IMR-90 (cell line): ENCODE measurements around the gene PLD4. TPM values are rescaled to one million over a fixed set of nuclear protein-coding genes. Genes with fewer than 3 reads are reported as not detected.

Experiments used
- ATAC-seq: fragments of 200-7000 bp; cut with Tn5 transposase; 2 replicates; pipeline ENCODE4 v1.9.1; 2020; ENCODE audit warnings: low read depth, mild to moderate bottlenecking, moderate library complexity
- BruUV-seq: library from RNA; stranded (reverse); fragments of 400-500 nt; replicated peaks from 2 replicates; lab custom pipeline; 2021; lab: Mats Ljungman, UMichigan
- CTCF ChIA-PET: fragments of 300-600 bp; formaldehyde crosslinking; extraction: SDS; loops from one replicate; lab custom pipeline; 2021; ENCODE audit warnings: antibody characterized with exemption; lab: Yijun Ruan, JAX
- POLR2A ChIA-PET: fragments of 300-600 bp; sonication (Branson Sonifier 250); formaldehyde crosslinking; loops from one replicate; lab custom pipeline; 2022; ENCODE audit warnings: antibody characterized with exemption; ENCODE audit not compliant: unreplicated experiment; lab: Charles Lee
- DNase-seq: peaks from one replicate; pipeline ENCODE4 v3.0.0; 2013
- H2AFZ ChIP-seq: replicated peaks from 2 replicates; pipeline ENCODE3; 2013; ENCODE audit warnings: low read length, mild to moderate bottlenecking; ENCODE audit not compliant: poor library complexity
- H2AK5ac ChIP-seq: 2 replicates; pipeline ENCODE4 v1.6.1; 2013; ENCODE audit warnings: low read depth, low read length, inconsistent platforms
- H2AK9ac ChIP-seq: replicated peaks from 2 replicates; pipeline ENCODE3; 2013; ENCODE audit warnings: mild to moderate bottlenecking, low read depth, low read length, moderate library complexity; ENCODE audit not compliant: poor library complexity
- H2BK120ac ChIP-seq: 2 replicates; pipeline ENCODE4 v1.6.1; 2013; ENCODE audit warnings: low read depth, low read length, inconsistent platforms
- H2BK15ac ChIP-seq: 3 replicates; pipeline ENCODE4 v1.6.1; 2013; ENCODE audit warnings: low read depth, low read length, inconsistent platforms
- H2BK20ac ChIP-seq: 2 replicates; pipeline ENCODE4 v1.6.1; 2013; ENCODE audit warnings: low read depth, mild to moderate bottlenecking, inconsistent platforms, low read length, moderate library complexity
- H2BK5ac ChIP-seq: 2 replicates; pipeline ENCODE4 v1.6.1; 2013; ENCODE audit warnings: mild to moderate bottlenecking, low read depth, low read length, inconsistent platforms; ENCODE audit not compliant: poor library complexity, severe bottlenecking
- H3K14ac ChIP-seq: replicated peaks from 2 replicates; pipeline ENCODE4 v1.6.1; 2013; ENCODE audit warnings: low read depth, low read length, inconsistent platforms
- H3K18ac ChIP-seq: 2 replicates; pipeline ENCODE4 v1.6.1; 2013; ENCODE audit warnings: low read depth, low read length, control low read depth
- H3K23ac ChIP-seq: 2 replicates; pipeline ENCODE4 v1.6.1; 2013; ENCODE audit warnings: low read depth, low read length, inconsistent platforms
- H3K27ac ChIP-seq: 2 replicates; pipeline ENCODE4 v1.5.1; 2013; ENCODE audit warnings: mild to moderate bottlenecking, control low read depth, low read length; ENCODE audit not compliant: insufficient read depth
- H3K27me3 ChIP-seq: 2 replicates; pipeline ENCODE4 v1.6.1; 2013; ENCODE audit warnings: low read length; ENCODE audit not compliant: control insufficient read depth, insufficient read depth
- H3K36me3 ChIP-seq: 2 replicates; pipeline ENCODE4 v1.6.1; 2013; ENCODE audit warnings: low read length, mixed read lengths; ENCODE audit not compliant: control insufficient read depth, insufficient read depth
- H3K4ac ChIP-seq: 2 replicates; pipeline ENCODE4 v1.6.1; 2013; ENCODE audit warnings: low read depth, low read length, inconsistent platforms
- H3K4me1 ChIP-seq: 2 replicates; pipeline ENCODE4 v1.6.1; 2013; ENCODE audit warnings: low read length, mixed read lengths; ENCODE audit not compliant: control insufficient read depth, insufficient read depth
- H3K4me2 ChIP-seq: 2 replicates; pipeline ENCODE4 v1.6.1; 2013; ENCODE audit warnings: low read depth, mild to moderate bottlenecking, control low read depth, low read length, moderate library complexity
- H3K4me3 ChIP-seq: 2 replicates; pipeline ENCODE4 v1.5.1; 2013; ENCODE audit warnings: low read depth, mild to moderate bottlenecking, control low read depth, low read length, moderate library complexity; ENCODE audit not compliant: insufficient read depth
- H3K56ac ChIP-seq: 2 replicates; pipeline ENCODE4 v1.6.1; 2013; ENCODE audit warnings: low read length, inconsistent platforms; ENCODE audit not compliant: insufficient read depth; ENCODE audit errors: extremely low read depth
- H3K79me1 ChIP-seq, 2 experiments: 2 replicates each; pipeline ENCODE4 v1.6.1; 2013; ENCODE audit warnings: low read length in 2 of 2, inconsistent platforms in 1 of 2, low read depth in 1 of 2
- H3K9ac ChIP-seq: 2 replicates; pipeline ENCODE4 v1.6.1; 2013; ENCODE audit warnings: low read depth, low read length, control low read depth
- H3K9me1 ChIP-seq: 2 replicates; pipeline ENCODE4 v1.6.1; 2013; ENCODE audit warnings: low read length, inconsistent platforms; ENCODE audit not compliant: insufficient read depth
- H3K9me3 ChIP-seq: 2 replicates; pipeline ENCODE4 v1.6.1; 2013; ENCODE audit warnings: low read length; ENCODE audit not compliant: control insufficient read depth, insufficient read depth
- H4K20me1 ChIP-seq: 2 replicates; pipeline ENCODE4 v1.6.1; 2013; ENCODE audit warnings: low read length, inconsistent platforms; ENCODE audit not compliant: insufficient read depth
- H4K5ac ChIP-seq: 2 replicates; pipeline ENCODE4 v1.6.1; 2013; ENCODE audit warnings: mild to moderate bottlenecking, low read depth, low read length, control low read depth
- H4K8ac ChIP-seq, 2 experiments: 2 replicates each; pipeline ENCODE4 v1.6.1; 2013; ENCODE audit warnings: low read depth in 2 of 2, low read length in 2 of 2, control low read depth in 1 of 2, inconsistent platforms in 1 of 2
- H4K91ac ChIP-seq: 2 replicates; pipeline ENCODE4 v1.6.1; 2013; ENCODE audit warnings: low read depth, low read length, inconsistent platforms; ENCODE audit not compliant: insufficient read depth
- CEBPB ChIP-seq: IDR thresholded peaks from 2 replicates; pipeline ENCODE4 v1.6.1; 2012; ENCODE audit warnings: low read depth, low read length, improper control_type of control experiment
- MAFK ChIP-seq: IDR thresholded peaks from 2 replicates; pipeline ENCODE4 v1.6.1; 2012; ENCODE audit warnings: low read depth, low read length, improper control_type of control experiment
- MXI1 ChIP-seq: IDR thresholded peaks from 2 replicates; pipeline ENCODE4 v1.6.1; 2012; ENCODE audit warnings: low read depth, mild to moderate bottlenecking, low read length, moderate library complexity, borderline replicate concordance
- NFE2L2 ChIP-seq: fragments of 150-350 bp; IDR thresholded peaks from 2 replicates; pipeline ENCODE4 v1.6.1; 2016; ENCODE audit warnings: low read depth, mild to moderate bottlenecking, low read length
- POLR2A ChIP-seq: IDR thresholded peaks from 2 replicates; pipeline ENCODE4 v1.6.1; 2012; ENCODE audit warnings: mild to moderate bottlenecking, low read depth, low read length
- RAD21 ChIP-seq: IDR thresholded peaks from 2 replicates; pipeline ENCODE4 v1.6.1; 2012; ENCODE audit warnings: low read length, improper control_type of control experiment
- RFX5 ChIP-seq: IDR thresholded peaks from 2 replicates; pipeline ENCODE4 v1.8.0; 2012; ENCODE audit warnings: low read depth, mild to moderate bottlenecking, low read length, moderate library complexity
- SMC3 ChIP-seq: fragments of 150-350 bp; IDR thresholded peaks from 2 replicates; pipeline ENCODE4 v1.6.1; 2016; ENCODE audit warnings: low read depth, mild to moderate bottlenecking, antibody characterized with exemption, low read length, moderate library complexity
- USF2 ChIP-seq: fragments of 150-350 bp; IDR thresholded peaks from 2 replicates; pipeline ENCODE4 v1.6.1; 2017; ENCODE audit warnings: mild to moderate bottlenecking, antibody characterized with exemption, low read length, low read depth
- WGBS, 2 experiments: methylation state at CpG; one replicate each; pipeline versions ENCODE4 v1.1.5 to v1.1.7; 2013; ENCODE audit warnings: missing lambda C conversion rate in 2 of 2; ENCODE audit not compliant: insufficient read length in 1 of 2; ENCODE audit errors: extremely low coverage in 2 of 2; 5-methylcytosine and 5-hydroxymethylcytosine counted together
- dilution Hi-C: fragments of 300-500 bp; cut with HindIII; formaldehyde crosslinking; loops from one replicate; pipeline ENCODE4 v1.14.3; 2018; ENCODE audit warnings: low sequenced_read_pairs; ENCODE audit not compliant: unreplicated experiment
- in situ Hi-C: fragments of 300-500 bp; cut with MboI; formaldehyde crosslinking; loops from 3 replicates; pipeline ENCODE4 v1.14.3; 2019; ENCODE audit warnings: low sequenced_read_pairs, inconsistent platforms, mixed read lengths
- intact Hi-C: fragments of 100-400 bp; cut with micrococcal nuclease; formaldehyde crosslinking; loops from 2 replicates; pipeline ENCODE4 v1.10.0; 2022
- polyA plus RNA-seq, 3 experiments: library from polyadenylated mRNA; depleted of rRNA; stranded (reverse); fragments of >200 nt; gene quantifications; 2 replicates each; pipeline ENCODE4 v1.2.3, GENCODE V29; 2012; ENCODE audit warnings: low replicate concordance in 1 of 3
- total RNA-seq: library from RNA; depleted of rRNA; stranded (reverse); fragments of >200 nt; gene quantifications from 2 replicates; pipeline ENCODE4 v1.2.3, GENCODE V29; 2012

The PLD4 gene
- total and polyA plus RNA-seq, 2 of the 4 experiments (the other 2 are of a cell fraction) = 0.05 TPM; not detected in 1

- no peaks in the 10 kb centered on the region for H3K9me3 ChIP-seq
- H3K27me3 ChIP-seq = no peaks in the 10 kb centered on the region
- no peak overlapping the region for H3K4me3 ChIP-seq
- H3K18ac ChIP-seq = no peak overlapping the region
- no peak overlapping the region for H2AK9ac ChIP-seq
- intact Hi-C loops = no loop called here
- dilution Hi-C loops = no loop called here
- POLR2A ChIA-PET = no interaction called here
- H4K91ac ChIP-seq = no peak overlapping the region
- no peak overlapping the region for H2BK15ac ChIP-seq
- 93% methylated on average over 15 of the region's 22 CpGs; no CpG with 5 or more reads in 1 of the 2 experiments for WGBS, 2 experiments
- H4K5ac ChIP-seq = no peak overlapping the region
- H3K56ac ChIP-seq = no peak overlapping the region
- no peak overlapping the region for H3K14ac ChIP-seq
- no peak overlapping the region for H2BK20ac ChIP-seq
- ATAC-seq (no peak), DNase-seq (no peak)
- H2BK5ac ChIP-seq = no peak overlapping the region
- no peak overlapping the region for H2AFZ ChIP-seq
- H4K20me1 ChIP-seq = 0 out of 2 replicates have a peak, but pooled peaks cover 3% of the 10 kb centered on the region
- peaks cover 10% of the 10 kb centered on the region; the same call in 1 of the 2 replicates for H3K4me1 ChIP-seq
- no peak overlapping the region for H4K8ac ChIP-seq
- peak overlapping the region; percentile 39 for H2AK5ac ChIP-seq
- no peak for TF ChIP-seq RFX5
- TF ChIP-seq MXI1 = no peak
- no peak for TF ChIP-seq CEBPB
- TF ChIP-seq POLR2A = no peak
- no peak for TF ChIP-seq MAFK
- TF ChIP-seq USF2 = no peak
- no peak for TF ChIP-seq RAD21
- no peak for TF ChIP-seq NFE2L2
- TF ChIP-seq SMC3 = no peak
- no peak overlapping the region for H3K9ac ChIP-seq
- no TSS peak for BruUV-seq
- no peaks in the 10 kb centered on the region for H3K79me1 ChIP-seq
- H3K36me3 ChIP-seq = no peaks in the 10 kb centered on the region
- CTCF ChIA-PET = interaction anchor here (0.6 kb wide), 1 partner anchor 32 kb away, joined by 3 read pairs; no protein-coding TSS in a partner anchor
- H3K9me1 ChIP-seq = 0 out of 2 replicates have a peak, but pooled peaks cover 3% of the 10 kb centered on the region
- H3K4me2 ChIP-seq = no peak overlapping the region
- H2BK120ac ChIP-seq = no peak overlapping the region
- no peak overlapping the region for H3K27ac ChIP-seq
- H3K23ac ChIP-seq = no peak overlapping the region
- in situ Hi-C loops = no loop called here
- H3K4ac ChIP-seq = no peak overlapping the region
Observed at GRCh38 chr14:104980611-104981531, 56.2 kb downstream of the PLD4 start.
